Measurements from ENCODE around the gene DR1.
A peak's percentile ranks its signal among the peaks of the same experiment; 100 is the strongest.

Gene DR1

DNA sequence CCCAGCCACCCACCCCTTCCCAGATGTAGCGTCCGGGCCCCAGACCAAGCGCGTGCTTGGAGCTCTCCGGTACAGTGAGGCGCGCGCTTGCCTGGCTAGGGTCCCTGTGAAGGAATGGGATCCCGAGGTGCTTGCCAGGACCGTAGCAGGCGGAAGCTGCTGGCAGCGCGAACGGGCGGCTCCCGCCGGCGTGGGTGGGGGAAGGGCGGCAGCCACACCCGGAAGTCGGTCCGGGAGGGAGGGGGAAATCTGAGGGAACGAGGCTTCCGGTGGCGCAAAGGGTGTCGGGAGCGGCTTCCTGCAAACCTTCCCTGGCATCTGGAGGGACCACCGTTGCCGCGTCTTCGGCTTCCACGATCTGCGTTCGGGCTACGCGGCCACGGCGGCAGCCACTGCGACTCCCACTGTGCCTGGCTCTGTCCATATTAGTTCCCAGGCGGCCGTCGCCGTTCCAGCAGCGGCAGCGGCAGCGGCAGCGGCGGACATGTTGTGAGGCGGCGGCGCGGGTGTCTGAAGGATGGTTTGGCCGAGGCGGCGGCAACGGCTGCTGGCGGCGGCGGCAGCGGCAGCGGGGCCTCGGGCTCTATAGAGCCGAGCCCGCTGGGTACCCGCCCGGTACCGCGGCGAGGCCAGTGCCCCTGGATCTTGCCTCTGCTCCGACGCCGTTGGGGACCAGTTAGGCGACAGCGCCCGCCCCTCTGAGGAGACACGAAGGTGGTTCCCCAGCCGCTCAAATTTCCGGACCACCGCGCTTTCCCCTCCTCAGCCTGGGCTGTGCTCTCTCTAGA, at the start of gene DR1:
DR1 (plus strand) TSS at position 275 of the 788 bp plus-strand sequence. CDS start 739 bp downstream, outside the sequence.
- H3K4me3 ChIP-seq (ENCODE audit: low read depth, low read length) = peak within 1 kb of the TSS; percentile 91
- in situ Hi-C loops (cut with HindIII; ENCODE audit: low pct_ligation_motif_present, low sequenced_read_pairs) = no loop called here

DNA sequence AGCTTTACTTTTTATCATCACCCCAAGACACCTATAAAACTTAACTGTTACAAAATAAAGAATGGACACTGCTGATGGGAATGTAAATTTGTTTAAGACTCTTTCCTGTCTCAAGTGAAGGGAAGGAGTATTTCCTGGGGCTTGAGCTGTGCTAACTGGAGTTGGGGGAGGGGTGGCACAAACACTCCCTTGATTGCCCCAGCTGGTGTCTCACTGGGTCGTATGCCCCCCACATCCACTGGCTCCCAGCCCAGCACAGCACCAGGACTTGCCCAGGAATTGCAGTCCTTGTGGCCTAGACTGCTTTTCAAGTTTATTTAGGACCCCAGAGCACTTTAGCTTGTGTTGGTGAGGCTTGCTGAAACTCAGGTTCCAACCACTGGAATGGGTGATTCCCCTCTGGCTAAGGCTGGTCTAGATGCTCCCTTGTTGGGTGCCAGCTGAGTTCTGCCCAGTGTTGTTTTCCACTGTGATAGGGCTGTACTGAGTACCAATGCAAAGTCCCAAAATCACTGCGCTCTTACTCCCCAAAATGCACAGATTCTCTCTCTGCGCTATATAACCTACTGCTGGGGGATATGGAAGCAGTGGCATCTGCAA, 49.1 kb upstream of the DR1 start:
- in situ Hi-C loops (cut with HindIII; ENCODE audit: low pct_ligation_motif_present, low sequenced_read_pairs) = no loop called here

More for the DNA sequence above, at the start of gene DR1:
- H3K27me3 ChIP-seq (replicated peaks) = no peaks in the 10 kb centered on the region
- TF ChIP-seq, protein P1, sequence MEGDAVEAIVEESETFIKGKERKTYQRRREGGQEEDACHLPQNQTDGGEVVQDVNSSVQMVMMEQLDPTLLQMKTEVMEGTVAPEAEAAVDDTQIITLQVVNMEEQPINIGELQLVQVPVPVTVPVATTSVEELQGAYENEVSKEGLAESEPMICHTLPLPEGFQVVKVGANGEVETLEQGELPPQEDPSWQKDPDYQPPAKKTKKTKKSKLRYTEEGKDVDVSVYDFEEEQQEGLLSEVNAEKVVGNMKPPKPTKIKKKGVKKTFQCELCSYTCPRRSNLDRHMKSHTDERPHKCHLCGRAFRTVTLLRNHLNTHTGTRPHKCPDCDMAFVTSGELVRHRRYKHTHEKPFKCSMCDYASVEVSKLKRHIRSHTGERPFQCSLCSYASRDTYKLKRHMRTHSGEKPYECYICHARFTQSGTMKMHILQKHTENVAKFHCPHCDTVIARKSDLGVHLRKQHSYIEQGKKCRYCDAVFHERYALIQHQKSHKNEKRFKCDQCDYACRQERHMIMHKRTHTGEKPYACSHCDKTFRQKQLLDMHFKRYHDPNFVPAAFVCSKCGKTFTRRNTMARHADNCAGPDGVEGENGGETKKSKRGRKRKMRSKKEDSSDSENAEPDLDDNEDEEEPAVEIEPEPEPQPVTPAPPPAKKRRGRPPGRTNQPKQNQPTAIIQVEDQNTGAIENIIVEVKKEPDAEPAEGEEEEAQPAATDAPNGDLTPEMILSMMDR (IDR thresholded peaks at IDR 0.05; ENCODE audit: low read depth, low read length, missing control alignments) = no peak
- no peaks in the 10 kb centered on the region for H3K36me3 ChIP-seq (replicated peaks)
- H3K27ac ChIP-seq = peak within 1 kb of the TSS; percentile 90
- peak; percentile 89 for DNase-seq

DNA sequence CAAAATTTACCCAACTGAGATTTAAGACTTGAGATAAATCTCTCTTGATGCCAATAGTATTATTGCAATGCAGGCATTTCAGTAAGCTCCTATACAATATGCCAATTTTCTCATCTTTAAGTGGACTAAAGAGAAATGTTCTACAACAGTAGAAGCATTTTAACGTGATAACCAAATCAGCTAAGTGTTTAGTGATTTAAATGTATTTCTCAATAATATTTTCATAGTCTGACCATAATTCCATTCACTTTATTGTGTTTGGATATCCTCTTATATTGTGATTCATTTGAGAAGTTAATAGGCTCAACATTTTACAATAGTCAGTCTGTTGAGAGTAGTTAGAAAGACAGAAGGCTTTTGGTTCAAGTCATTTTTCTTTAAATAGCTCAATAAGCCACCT, 44.6 kb upstream of the DR1 start:
- in situ Hi-C loops (cut with HindIII; ENCODE audit: low pct_ligation_motif_present, low sequenced_read_pairs) = no loop called here
- TF ChIP-seq, protein P1 (IDR thresholded peaks at IDR 0.05; ENCODE audit: low read depth, low read length, missing control alignments) = no peak

More for the DNA sequence above, 49.1 kb upstream of the DR1 start:
- no peaks in the 10 kb centered on the region for H3K36me3 ChIP-seq (replicated peaks)
- no peak for DNase-seq
- H3K4me3 ChIP-seq (ENCODE audit: low read depth, low read length) = no peak overlapping the region
- H3K27ac ChIP-seq = no peak overlapping the region
- TF ChIP-seq, protein P1 (IDR thresholded peaks at IDR 0.05; ENCODE audit: low read depth, low read length, missing control alignments) = no peak
- H3K27me3 ChIP-seq (replicated peaks) = no peaks in the 10 kb centered on the region

DNA sequence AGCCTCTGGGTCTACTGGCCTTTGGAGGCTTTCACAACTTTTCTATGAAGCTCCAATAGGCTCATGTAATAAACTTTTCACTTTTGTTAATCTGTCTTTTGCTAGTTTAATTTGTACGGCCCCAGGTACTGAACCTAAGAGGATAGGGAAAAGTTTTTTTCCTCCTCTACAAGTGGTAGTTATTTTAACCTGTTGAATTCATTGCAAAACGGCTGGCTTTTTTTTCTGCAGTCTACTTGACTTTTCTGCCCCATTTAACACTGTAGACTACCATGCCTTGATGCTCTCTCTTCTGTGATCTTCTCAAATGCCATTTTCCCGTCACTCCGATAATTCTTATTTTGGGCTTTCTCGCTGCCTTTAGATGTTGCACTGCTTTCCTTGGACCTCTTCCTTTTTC, 43.6 kb upstream of the DR1 start:
- no peak for DNase-seq
- TF ChIP-seq, protein P1 (IDR thresholded peaks at IDR 0.05; ENCODE audit: low read depth, low read length, missing control alignments) = no peak
- in situ Hi-C loops (cut with HindIII; ENCODE audit: low pct_ligation_motif_present, low sequenced_read_pairs) = no loop called here

More for the DNA sequence above, 44.6 kb upstream of the DR1 start:
- Histone ChIP-seq H3K36me3 (replicated peaks) (no peaks in the 10 kb centered on the region), H3K27me3 (replicated peaks) (no peaks in the 10 kb centered on the region), H3K27ac (no peak overlapping the region), H3K4me3 (ENCODE audit: low read depth, low read length) (no peak overlapping the region)
- no peak for DNase-seq

DNA sequence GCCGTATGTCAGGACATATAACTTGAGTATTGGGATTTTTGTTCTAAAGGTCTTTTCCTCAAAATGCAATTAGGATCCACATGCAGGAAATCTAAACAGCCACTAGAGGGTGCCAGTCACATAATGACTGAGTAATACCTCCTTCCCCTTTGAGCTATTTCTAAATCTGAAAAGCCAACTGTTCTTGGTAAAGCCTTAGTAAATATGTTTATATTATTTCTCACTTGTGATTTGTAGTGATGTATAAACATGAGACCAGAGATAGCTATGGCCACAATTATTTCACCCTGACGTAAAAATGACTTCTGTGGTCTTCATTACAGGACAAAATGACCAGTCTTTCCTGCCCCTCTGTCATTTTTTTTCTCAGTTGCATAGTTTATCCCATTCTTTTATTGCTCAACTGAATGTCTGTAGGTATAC, 41.0 kb upstream of the DR1 start:
- Histone ChIP-seq H3K27me3 (replicated peaks) (no peaks in the 10 kb centered on the region), H3K36me3 (replicated peaks) (no peaks in the 10 kb centered on the region), H3K27ac (no peak overlapping the region), H3K4me3 (ENCODE audit: low read depth, low read length) (no peak overlapping the region)
- TF ChIP-seq, protein P1 (IDR thresholded peaks at IDR 0.05; ENCODE audit: low read depth, low read length, missing control alignments) = peak; percentile 75
- DNase-seq = peak; percentile 62
- in situ Hi-C loops (cut with HindIII; ENCODE audit: low pct_ligation_motif_present, low sequenced_read_pairs) = no loop called here

More for the DNA sequence above, 43.6 kb upstream of the DR1 start:
- no peaks in the 10 kb centered on the region for H3K36me3 ChIP-seq (replicated peaks)
- H3K27me3 ChIP-seq (replicated peaks) = no peaks in the 10 kb centered on the region
- H3K4me3 ChIP-seq (ENCODE audit: low read depth, low read length) = no peak overlapping the region
- no peak overlapping the region for H3K27ac ChIP-seq

Data from brain microvascular endothelial cell (primary cell).